Ishikawa (cell line): Measurements from ENCODE around the gene GTF2H4.

Experiments
- CEBPB ChIP-seq: IDR thresholded peaks from 2 replicates; pipeline ENCODE4 v1.6.1; 2012
- CREB1 ChIP-seq: IDR thresholded peaks from 2 replicates; pipeline ENCODE4 v1.6.1; 2012; ENCODE audit warnings: low read depth
- EGR1 ChIP-seq: IDR thresholded peaks from 2 replicates; pipeline ENCODE4 v1.6.1; 2012
- EP300 ChIP-seq: IDR thresholded peaks from 2 replicates; pipeline ENCODE4 v1.6.1; 2012; ENCODE audit warnings: borderline replicate concordance
- FOXM1 ChIP-seq: IDR thresholded peaks from 2 replicates; pipeline ENCODE4 v1.6.1; 2012; ENCODE audit warnings: low read depth, borderline replicate concordance
- RAD21 ChIP-seq: IDR thresholded peaks from 2 replicates; pipeline ENCODE4 v1.6.1; 2012; ENCODE audit warnings: low read depth
- REST ChIP-seq: IDR thresholded peaks from 2 replicates; pipeline ENCODE4 v1.6.1; 2012; ENCODE audit warnings: low read depth, mild to moderate bottlenecking
- TAF1 ChIP-seq: IDR thresholded peaks from 2 replicates; pipeline ENCODE4 v1.6.1; 2012; ENCODE audit warnings: low read depth, mild to moderate bottlenecking
- TCF12 ChIP-seq: IDR thresholded peaks from 2 replicates; pipeline ENCODE4 v1.6.1; 2012; ENCODE audit warnings: low read depth
- TEAD4 ChIP-seq: IDR thresholded peaks from 2 replicates; pipeline ENCODE4 v1.6.1; 2012
- YY1 ChIP-seq: IDR thresholded peaks from 2 replicates; pipeline ENCODE4 v1.6.1; 2012; ENCODE audit warnings: low read depth
- ZBTB7A ChIP-seq: IDR thresholded peaks from 2 replicates; pipeline ENCODE4 v1.6.1; 2012; ENCODE audit warnings: low read depth
- TF ChIP-seq, protein P1 (sequence below): IDR thresholded peaks from 2 replicates; pipeline ENCODE4 v1.6.1; 2012

- TF ChIP-seq TCF12 (no peak), EP300 (no peak), TAF1 (no peak), CEBPB (no peak), CREB1 (no peak), REST (no peak), YY1 (no peak), ZBTB7A (no peak), FOXM1 (no peak), EGR1 (no peak), RAD21 (no peak), TEAD4 (no peak)
- TF ChIP-seq, protein P1, sequence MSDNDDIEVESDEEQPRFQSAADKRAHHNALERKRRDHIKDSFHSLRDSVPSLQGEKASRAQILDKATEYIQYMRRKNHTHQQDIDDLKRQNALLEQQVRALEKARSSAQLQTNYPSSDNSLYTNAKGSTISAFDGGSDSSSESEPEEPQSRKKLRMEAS = no peak
Measured at GRCh38 chr6:30914854-30915590, 7.0 kb downstream of the GTF2H4 start.
